ENCODE measurements around the gene RPS6KA4.

RPS6KA4 gene

GRCh38 chr11:64378335-64378880 is 19.4 kb downstream of the RPS6KA4 start:
- TF ChIP-seq CTCF (IDR thresholded peaks at IDR 0.05; ENCODE audit: insufficient read depth, low read depth, low read length, missing control alignments): no peak
- no peak overlapping the region for H3K4me3 ChIP-seq (ENCODE audit: low read length)
- DNase-seq (ENCODE audit: low read depth): no peak

GRCh38 chr11:64379160-64379559 is 20.2 kb downstream of the RPS6KA4 start:
- no peak for DNase-seq (ENCODE audit: low read depth)
- TF ChIP-seq CTCF (IDR thresholded peaks at IDR 0.05; ENCODE audit: insufficient read depth, low read depth, low read length, missing control alignments): no peak
- no peak overlapping the region for H3K4me3 ChIP-seq (ENCODE audit: low read length)

GRCh38 chr11:64379817-64380709 is 21.1 kb downstream of the RPS6KA4 start:
- TF ChIP-seq CTCF (IDR thresholded peaks at IDR 0.05; ENCODE audit: insufficient read depth, low read depth, low read length, missing control alignments): no peak
- no peak overlapping the region for H3K4me3 ChIP-seq (ENCODE audit: low read length)
- DNase-seq (ENCODE audit: low read depth): no peak

GRCh38 chr11:64381350-64381749 is 22.4 kb downstream of the RPS6KA4 start:
- no peak overlapping the region for H3K4me3 ChIP-seq (ENCODE audit: low read length)
- no peak for DNase-seq (ENCODE audit: low read depth)
- no peak for TF ChIP-seq CTCF (IDR thresholded peaks at IDR 0.05; ENCODE audit: insufficient read depth, low read depth, low read length, missing control alignments)

GRCh38 chr11:64382047-64382446 is 23.1 kb downstream of the RPS6KA4 start:
- no peak for TF ChIP-seq CTCF (IDR thresholded peaks at IDR 0.05; ENCODE audit: insufficient read depth, low read depth, low read length, missing control alignments)
- DNase-seq (ENCODE audit: low read depth): no peak
- H3K4me3 ChIP-seq (ENCODE audit: low read length): no peak overlapping the region

GRCh38 chr11:64382586-64382985 is 23.6 kb downstream of the RPS6KA4 start:
- no peak for DNase-seq (ENCODE audit: low read depth)
- no peak overlapping the region for H3K4me3 ChIP-seq (ENCODE audit: low read length)
- TF ChIP-seq CTCF (IDR thresholded peaks at IDR 0.05; ENCODE audit: insufficient read depth, low read depth, low read length, missing control alignments): no peak
